H1 (cell line): ENCODE results near the gene PLPPR2. TPM values are rescaled to one million over a fixed set of nuclear protein-coding genes. Genes with fewer than 3 reads are reported as not detected.
A peak's percentile ranks its signal among the peaks of the same experiment; 100 is the strongest.

ENCODE experiments used
- KDM1A ChIP-seq: fragments of 200-600, 300-600 bp; sonication (generic); IDR thresholded peaks from 2 replicates; pipeline ENCODE4 v1.7.1; 2016; ENCODE audit warnings: mild to moderate bottlenecking, low read length, borderline replicate concordance
- RAD21 ChIP-seq, 2 experiments: IDR thresholded peaks in 1 of 2; conservative IDR thresholded peaks in 1 of 2; 2 replicates each; pipeline ENCODE4 v1.6.1; 2011; ENCODE audit warnings: low read depth in 2 of 2, low read length in 2 of 2, improper control_type of control experiment in 1 of 2, inconsistent platforms in 1 of 2, mild to moderate bottlenecking in 1 of 2, moderate library complexity in 1 of 2
- TCF12 ChIP-seq: IDR thresholded peaks from 2 replicates; pipeline ENCODE4 v1.6.1; 2011; ENCODE audit warnings: low read depth, mild to moderate bottlenecking, low read length
- polyA plus RNA-seq, 7 experiments: library from polyadenylated mRNA; depleted of rRNA in 3 of 7; stranded (reverse) in 5 of 7; unstranded in 2 of 7; fragments of >200 nt in 5 of 7; fragments of 200-250 nt in 2 of 7; gene quantifications; 1 replicate in 5 of 7; 2 replicates in 1 of 7; 4 replicates in 1 of 7; pipeline versions ENCODE4 v1.2.1 to v1.2.3, GENCODE V29; 2011 to 2013; ENCODE audit warnings: missing spikeins in 2 of 7, mixed read lengths in 2 of 7
- total RNA-seq: library from RNA; stranded (reverse); fragmentation: NEBNext Ultra II Directional; extraction: Animal tissue kit (Norgen Biotek cat#: 25700); gene quantifications from 2 replicates; pipeline ENCODE4 v1.2.1, GENCODE V29; 2021

Gene PLPPR2
- total and polyA plus RNA-seq, 2 of the 8 experiments (the other 6 are each of a cell fraction or from before 2014, with no cell fraction given) = 7.2 to 11.7 TPM

DNA sequence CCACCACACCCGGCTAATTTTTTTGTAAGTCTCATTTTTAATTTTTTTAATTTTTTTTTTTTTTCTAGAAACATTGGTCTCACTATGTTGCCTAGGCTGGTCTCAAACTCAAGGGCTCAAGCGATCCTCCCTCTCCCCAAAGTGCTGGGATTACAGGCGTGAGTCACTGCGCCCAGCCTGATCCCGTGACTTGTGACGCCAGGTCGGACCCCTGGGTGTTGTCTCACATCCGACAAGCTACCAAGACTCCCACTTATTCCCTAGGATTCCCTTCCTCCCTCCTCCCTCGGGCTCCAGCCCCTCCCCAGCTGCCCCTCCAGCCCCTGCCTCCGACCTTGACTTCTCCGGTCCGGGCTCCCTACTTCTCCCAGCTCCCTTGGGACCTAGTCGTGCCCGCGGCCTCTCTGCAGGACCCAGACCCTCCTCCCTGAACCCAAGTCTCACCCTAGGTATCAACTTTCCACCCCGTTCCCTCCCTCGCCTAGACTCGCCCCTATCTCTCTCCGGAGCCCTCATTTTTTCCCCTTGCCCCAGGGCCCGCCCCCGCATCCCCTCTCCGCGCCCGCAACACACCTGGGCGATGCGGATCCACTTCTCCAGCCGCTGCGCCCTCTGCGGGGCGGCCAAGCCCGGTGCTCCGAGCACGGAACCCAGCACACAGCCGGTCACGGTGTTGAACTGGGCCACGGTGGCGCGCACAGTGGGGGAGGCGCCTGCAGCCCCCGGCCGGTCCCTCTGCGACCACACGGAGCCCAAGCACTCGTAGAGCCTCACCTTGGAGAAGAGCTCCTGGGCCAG lies 50.8 kb downstream of the PLPPR2 start (continued):
- TF ChIP-seq TCF12 = 0 out of 2 replicates have a peak, but pooled peaks have one; percentile 57
- TF ChIP-seq RAD21 (IDR thresholded peaks at IDR 0.05 in 1 of 2, conservative IDR thresholded peaks at IDR 0.05 in 1 of 2; ENCODE audit: low read depth in 2 of 2, low read length in 2 of 2) = peak; percentile 48 to 69; a peak in 3 of 4 replicates
- TF ChIP-seq KDM1A = no peak
